HepG2 (cell line): Measurements from ENCODE around the gene CDT1. TPM values are rescaled to one million over a fixed set of nuclear protein-coding genes. Genes with fewer than 3 reads are reported as not detected.

Source experiments
- ATAC-seq: fragments of 200-7000 bp; cut with Tn5 transposase; 3 replicates; pipeline ENCODE4 v1.9.1; 2020; ENCODE audit warnings: mild to moderate bottlenecking, moderate library complexity
- BruUV-seq: library from RNA; stranded (reverse); fragments of 400-500 nt; replicated peaks from 2 replicates; lab custom pipeline; 2021; lab: Mats Ljungman, UMichigan
- CTCF ChIA-PET: fragments of 300-600 bp; formaldehyde crosslinking; extraction: SDS; loops from one replicate; lab custom pipeline; 2021; ENCODE audit warnings: low total read pairs, inconsistent platforms, low intra/inter-chr PET ratio; lab: Yijun Ruan, JAX
- POLR2A ChIA-PET: fragments of 350-600 bp; sonication (Branson Sonifier 250); formaldehyde crosslinking; loops from one replicate; lab custom pipeline; 2020; ENCODE audit warnings: antibody characterized with exemption, inconsistent platforms; lab: Yijun Ruan, JAX
- DNase-seq: peaks from one replicate; pipeline ENCODE4 v3.0.0-alpha.2; 2015; ENCODE audit warnings: low spot score
- FAIRE-seq: peaks from 3 replicates; lab custom pipeline; 2011; peaks lifted over from hg19 to GRCh38; lab: Jason Lieb, UNC
- H2AFZ ChIP-seq: one replicate; pipeline ENCODE4 v1.6.1; 2011; ENCODE audit warnings: low read length, inconsistent platforms
- H3K27ac ChIP-seq: fragments of 300-600 bp; 3 replicates; pipeline ENCODE4 v1.8.0; 2011; ENCODE audit warnings: mixed run types, mild to moderate bottlenecking, mixed read lengths, low read length, inconsistent platforms; ENCODE audit not compliant: insufficient read depth; ENCODE audit errors: extremely low read length
- H3K27me3 ChIP-seq, 2 experiments: fragments of 200-600 bp in 1 of 2; 2 replicates in 1 of 2; 3 replicates in 1 of 2; pipeline versions ENCODE4 v1.6.0 to v1.8.0; 2011; ENCODE audit warnings: low read length in 2 of 2, mild to moderate bottlenecking in 2 of 2, moderate library complexity in 2 of 2, inconsistent platforms in 1 of 2; ENCODE audit not compliant: insufficient read depth in 2 of 2, control insufficient read depth in 1 of 2
- H3K36me3 ChIP-seq, 2 experiments: fragments of 200-600 bp in 1 of 2; replicated peaks in 1 of 2; 2 replicates in 1 of 2; 3 replicates in 1 of 2; pipeline versions ENCODE4 v1.5.1 to v1.8.0; 2011; ENCODE audit warnings: low read length in 2 of 2, inconsistent platforms in 1 of 2; ENCODE audit not compliant: insufficient read depth in 2 of 2, control insufficient read depth in 1 of 2
- H3K4me1 ChIP-seq: 2 replicates; pipeline ENCODE4 v1.5.1; 2012; ENCODE audit warnings: low read length, inconsistent platforms; ENCODE audit not compliant: insufficient read depth
- H3K4me2 ChIP-seq: 2 replicates; pipeline ENCODE4 v1.6.0; 2011; ENCODE audit warnings: low read depth, low read length, inconsistent platforms
- H3K4me3 ChIP-seq, 3 experiments: fragments of 200-600 bp in 1 of 3; sonication (generic), shearing (Covaris generic) in 1 of 3; replicated peaks in 1 of 3; 2 replicates each; pipeline ENCODE4 v1.5.1; 2011 to 2016; ENCODE audit warnings: low read length in 3 of 3, inconsistent platforms in 2 of 3, low read depth in 2 of 3, mild to moderate bottlenecking in 2 of 3, control low read depth in 1 of 3, mixed read lengths in 1 of 3; ENCODE audit not compliant: insufficient read depth in 1 of 3
- H3K79me2 ChIP-seq: one replicate; pipeline ENCODE4 v1.6.1; 2011; ENCODE audit warnings: low read length, inconsistent platforms; ENCODE audit not compliant: insufficient read depth
- H3K9ac ChIP-seq: 2 replicates; pipeline ENCODE4 v1.6.0; 2011; ENCODE audit warnings: mild to moderate bottlenecking, low read depth, low read length, inconsistent platforms; ENCODE audit not compliant: insufficient read depth
- H3K9me3 ChIP-seq: 2 replicates; pipeline ENCODE4 v1.5.1; 2012; ENCODE audit warnings: mild to moderate bottlenecking, low read length
- H4K20me1 ChIP-seq: 2 replicates; pipeline ENCODE4 v1.6.0; 2011; ENCODE audit warnings: inconsistent platforms, mild to moderate bottlenecking, low read length, moderate library complexity; ENCODE audit not compliant: insufficient read depth
- EED ChIP-seq: sonication (generic); formaldehyde crosslinking; IDR thresholded peaks from 2 replicates; pipeline ENCODE4 v1.5.0; 2020; ENCODE audit warnings: mild to moderate bottlenecking, missing genetic modification reagents
- ETV6 ChIP-seq: sonication (generic); formaldehyde crosslinking; conservative IDR thresholded peaks from 2 replicates; pipeline ENCODE4 v1.4.0; 2020; ENCODE audit warnings: missing genetic modification reagents
- HDAC2 ChIP-seq: sonication (generic); formaldehyde crosslinking; IDR thresholded peaks from 2 replicates; pipeline ENCODE4 v1.4.0; 2020; ENCODE audit warnings: missing genetic modification reagents
- HNF1B ChIP-seq: sonication (generic); formaldehyde crosslinking; IDR thresholded peaks from 2 replicates; pipeline ENCODE4 v1.5.1; 2020; ENCODE audit warnings: mild to moderate bottlenecking, moderate library complexity, missing genetic modification reagents
- MTA1 ChIP-seq: sonication (generic); formaldehyde crosslinking; IDR thresholded peaks from 2 replicates; pipeline ENCODE4 v1.4.0; 2020; ENCODE audit warnings: missing genetic modification reagents, mild to moderate bottlenecking, borderline replicate concordance
- POGZ ChIP-seq: sonication (generic); formaldehyde crosslinking; IDR thresholded peaks from 2 replicates; pipeline ENCODE4 v1.4.0; 2020; ENCODE audit warnings: mild to moderate bottlenecking, missing genetic modification reagents
- POLR2AphosphoS2 ChIP-seq: IDR thresholded peaks from 2 replicates; pipeline ENCODE4 v1.6.1; 2011; ENCODE audit warnings: low read depth, low read length, improper control_type of control experiment
- SIN3B ChIP-seq: fragments of 150-350 bp; IDR thresholded peaks from 2 replicates; pipeline ENCODE4 v1.6.1; 2014; ENCODE audit warnings: low read length
- ZBTB49 ChIP-seq: sonication (generic); formaldehyde crosslinking; IDR thresholded peaks from 2 replicates; pipeline ENCODE4 v1.4.0; 2020; ENCODE audit warnings: missing genetic modification reagents, borderline replicate concordance
- ZNF138 ChIP-seq: sonication (generic); formaldehyde crosslinking; IDR thresholded peaks from 2 replicates; pipeline ENCODE4 v1.5.0; 2020; ENCODE audit warnings: mild to moderate bottlenecking, low read depth, missing genetic modification reagents
- ZNF605 ChIP-seq: sonication (generic); formaldehyde crosslinking; IDR thresholded peaks from 2 replicates; pipeline ENCODE4 v1.8.0; 2022; ENCODE audit warnings: mild to moderate bottlenecking, missing genetic modification reagents
- WGBS: methylation state at CpG from one replicate; pipeline ENCODE4 v1.1.6; 2017; ENCODE audit warnings: low lambda C conversion rate; 5-methylcytosine and 5-hydroxymethylcytosine counted together
- in situ Hi-C: cut with HindIII; loops from 2 replicates; pipeline ENCODE4 v1.10.0; 2017; ENCODE audit warnings: low pct_unique_long_range_greater_than_20kb; ENCODE audit not compliant: extremely low pct_ligation_motif_present
- intact Hi-C: fragments of 100-400 bp; cut with micrococcal nuclease; formaldehyde crosslinking; loops from one replicate; pipeline ENCODE4 v1.10.0; 2022; ENCODE audit not compliant: unreplicated experiment
- polyA plus RNA-seq, 8 experiments: library from polyadenylated mRNA; depleted of rRNA in 3 of 8; stranded (reverse) in 7 of 8; unstranded in 1 of 8; fragments of >200 nt; fragmentation: Illumina TruSeq in 4 of 8; extraction: Trizol in 4 of 8; gene quantifications; 2 replicates each; pipeline versions ENCODE4 v1.2.1 to v1.2.3, GENCODE V29; 2011 to 2016; ENCODE audit warnings: low read depth in 4 of 8, missing spikeins in 1 of 8, mixed read lengths in 1 of 8; ENCODE audit not compliant: insufficient read depth in 1 of 8
- total RNA-seq, 5 experiments: library from RNA; depleted of rRNA; stranded (reverse); fragments of >200 nt; fragmentation: Illumina TruSeq; extraction: Trizol; gene quantifications; 2 replicates each; pipeline ENCODE4 v1.2.3, GENCODE V29; 2016; ENCODE audit warnings: low read depth in 1 of 5

CDT1 gene
- total and polyA plus RNA-seq, 2 of the 13 experiments (the other 11 are each of a cell fraction or from before 2014, with no cell fraction given), result 23.1 to 23.8 TPM

DNA sequence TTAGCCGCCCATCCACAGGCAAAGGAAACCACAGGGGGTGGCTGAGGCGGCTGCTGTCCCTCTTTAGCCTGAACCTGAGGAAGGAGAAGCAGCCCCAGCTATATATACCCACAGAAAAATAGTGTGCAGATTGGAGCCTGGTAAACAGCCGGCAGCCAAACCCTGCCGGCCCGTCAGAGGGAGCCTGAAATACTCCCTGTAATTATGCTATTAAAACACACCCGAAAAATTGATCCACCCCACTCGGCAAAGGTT lies 25.4 kb upstream of the CDT1 start:
- Histone ChIP-seq H4K20me1 (peaks cover 29% of the 10 kb centered on the region), H3K27me3 (no peaks in the 10 kb centered on the region), H3K4me3 (no peak overlapping the region), H3K36me3 (peaks cover 2 to 4% of the 10 kb centered on the region in 2 experiments; a peak in 1 of 5 replicates), H3K4me1 (peaks cover 47% of the 10 kb centered on the region), H3K9me3 (no peaks in the 10 kb centered on the region), H3K27ac (no peak overlapping the region), H2AFZ (no peak overlapping the region), H3K9ac (no peak overlapping the region), H3K79me2 (peaks cover 63% of the 10 kb centered on the region), H3K4me2 (no peak overlapping the region)
- no TSS peak for BruUV-seq
- ChIA-PET CTCF (no interaction called here), POLR2A (no interaction called here)
- intact Hi-C loops (no loop called here), in situ Hi-C loops (no loop called here)
- TF ChIP-seq ZNF605 (CRISPR knock-in tag) (no peak), HNF1B (no peak), HDAC2 (CRISPR knock-in tag) (no peak), MTA1 (CRISPR knock-in tag) (no peak), ZBTB49 (CRISPR knock-in tag) (no peak), EED (CRISPR knock-in tag) (no peak), ZNF138 (no peak), SIN3B (no peak), POGZ (CRISPR knock-in tag) (no peak), ETV6 (CRISPR knock-in tag) (no peak), POLR2AphosphoS2 (no peak)
- 92% methylated on average over 6 of the region's 7 CpGs for WGBS
- no peak for ATAC-seq
- no peak for FAIRE-seq
- no peak for DNase-seq
